ENCODE data around the gene CRTC1.

CRTC1 gene

DNA sequence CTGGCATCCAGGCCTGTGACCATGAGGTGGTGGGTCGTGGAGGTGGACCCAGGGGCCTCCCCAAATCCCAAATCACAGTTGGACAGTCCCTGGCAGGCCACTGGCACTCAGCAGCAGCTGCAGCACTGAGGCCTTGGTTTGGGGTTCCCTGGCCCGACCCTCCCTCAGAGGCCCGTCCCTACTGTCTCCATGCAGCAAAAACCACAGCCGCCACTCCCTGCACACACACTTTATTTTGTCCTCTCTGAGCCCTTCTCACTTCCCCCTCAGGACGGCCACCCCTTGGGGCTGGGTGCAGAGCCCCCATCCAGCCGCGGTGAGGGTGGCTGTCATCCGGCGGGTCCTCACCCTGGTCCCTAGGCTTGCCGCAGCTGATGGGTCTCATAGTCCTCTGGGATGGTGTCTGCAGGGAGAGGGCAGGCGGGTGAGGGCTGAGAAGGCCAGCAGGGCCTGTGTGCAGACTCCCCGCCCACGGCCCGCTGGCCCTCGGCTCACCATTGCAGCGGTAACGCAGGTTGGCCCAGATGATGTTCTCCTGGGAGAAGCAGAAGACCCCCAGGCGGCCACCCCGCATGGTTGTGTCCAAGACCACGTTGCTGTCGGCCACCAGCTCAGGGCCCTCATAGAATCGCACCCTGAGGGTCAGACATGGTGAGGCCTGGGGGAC lies 99.2 kb downstream of the CRTC1 start:
- Histone ChIP-seq H3K9me2 (replicated peaks; ENCODE audit: insufficient read depth, low read length) (no peaks in the 10 kb centered on the region), H3K27ac (ENCODE audit: low read depth, low read length) (no peak overlapping the region), H3K4me2 (ENCODE audit: low read depth, low read length, poor library complexity, severe bottlenecking) (no peak overlapping the region), H3K27me3 (ENCODE audit: low read length) (no peaks in the 10 kb centered on the region), H4K20me1 (ENCODE audit: low read depth, low read length) (no peaks in the 10 kb centered on the region), H3K9me3 (ENCODE audit: insufficient read depth, low read length) (no peaks in the 10 kb centered on the region), H3K36me3 (ENCODE audit: low read length) (no peaks in the 10 kb centered on the region), H2AFZ (ENCODE audit: low read depth, low read length, severe bottlenecking) (no peak overlapping the region), H3K4me3 (ENCODE audit: insufficient read depth, low read length, poor library complexity, severe bottlenecking) (no peak overlapping the region), H3K79me2 (ENCODE audit: insufficient read depth, low read length) (no peaks in the 10 kb centered on the region), H3K9ac (ENCODE audit: low read length) (no peak overlapping the region), H3F3A (ENCODE audit: insufficient read depth) (no peaks in the 10 kb centered on the region)
- TF ChIP-seq EZH2phosphoT487 (conservative IDR thresholded peaks at IDR 0.05; ENCODE audit: low read length) = no peak
- TF ChIP-seq, protein P1, sequence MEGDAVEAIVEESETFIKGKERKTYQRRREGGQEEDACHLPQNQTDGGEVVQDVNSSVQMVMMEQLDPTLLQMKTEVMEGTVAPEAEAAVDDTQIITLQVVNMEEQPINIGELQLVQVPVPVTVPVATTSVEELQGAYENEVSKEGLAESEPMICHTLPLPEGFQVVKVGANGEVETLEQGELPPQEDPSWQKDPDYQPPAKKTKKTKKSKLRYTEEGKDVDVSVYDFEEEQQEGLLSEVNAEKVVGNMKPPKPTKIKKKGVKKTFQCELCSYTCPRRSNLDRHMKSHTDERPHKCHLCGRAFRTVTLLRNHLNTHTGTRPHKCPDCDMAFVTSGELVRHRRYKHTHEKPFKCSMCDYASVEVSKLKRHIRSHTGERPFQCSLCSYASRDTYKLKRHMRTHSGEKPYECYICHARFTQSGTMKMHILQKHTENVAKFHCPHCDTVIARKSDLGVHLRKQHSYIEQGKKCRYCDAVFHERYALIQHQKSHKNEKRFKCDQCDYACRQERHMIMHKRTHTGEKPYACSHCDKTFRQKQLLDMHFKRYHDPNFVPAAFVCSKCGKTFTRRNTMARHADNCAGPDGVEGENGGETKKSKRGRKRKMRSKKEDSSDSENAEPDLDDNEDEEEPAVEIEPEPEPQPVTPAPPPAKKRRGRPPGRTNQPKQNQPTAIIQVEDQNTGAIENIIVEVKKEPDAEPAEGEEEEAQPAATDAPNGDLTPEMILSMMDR (IDR thresholded peaks at IDR 0.05; ENCODE audit: insufficient read depth, low read length, poor library complexity, severe bottlenecking) = no peak

DNA sequence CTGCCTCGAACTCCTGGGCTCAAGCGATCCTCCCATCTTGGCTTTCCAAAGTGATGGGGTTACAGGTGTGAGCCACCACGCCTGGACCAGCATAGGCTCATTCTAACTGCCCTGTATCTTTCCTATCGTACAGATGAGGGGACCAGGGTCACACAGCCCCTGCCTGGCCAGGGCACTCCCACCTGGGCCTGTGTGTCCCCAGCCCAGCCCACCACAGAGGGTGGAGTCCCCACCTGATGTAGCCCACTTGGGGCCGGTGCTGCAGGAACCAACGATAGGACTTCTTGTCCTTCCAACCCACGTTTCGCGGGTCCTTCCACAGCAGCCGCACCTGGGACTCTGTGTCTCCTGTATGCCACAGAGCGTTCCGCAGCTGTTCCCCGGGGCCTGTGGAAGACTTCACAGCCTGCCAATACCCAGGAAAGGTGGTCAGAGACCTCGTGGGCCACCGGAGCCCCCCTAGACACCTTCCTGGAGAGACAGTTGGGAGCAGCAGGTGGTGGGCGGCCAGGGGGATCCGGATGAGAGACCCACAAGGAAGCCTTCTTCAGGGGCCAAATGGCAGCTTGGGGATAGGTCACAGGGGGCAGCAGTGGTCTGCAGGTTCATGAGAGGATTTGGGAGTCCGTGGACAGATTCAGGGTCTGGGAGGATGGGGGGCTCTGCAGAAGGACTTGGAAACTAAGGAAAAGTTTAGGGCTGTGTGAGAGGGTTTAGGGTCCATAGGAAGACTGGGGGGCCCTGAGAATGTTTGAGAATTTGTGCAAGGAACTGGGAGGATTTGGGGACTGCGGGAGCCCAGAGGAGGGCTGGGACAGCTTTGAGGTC lies 100.7 kb downstream of the CRTC1 start:
- Histone ChIP-seq H3K27ac (ENCODE audit: low read depth, low read length) (no peak overlapping the region), H3K4me3 (ENCODE audit: insufficient read depth, low read length, poor library complexity, severe bottlenecking) (no peak overlapping the region), H3F3A (ENCODE audit: insufficient read depth) (no peaks in the 10 kb centered on the region), H2AFZ (ENCODE audit: low read depth, low read length, severe bottlenecking) (no peak overlapping the region), H3K79me2 (ENCODE audit: insufficient read depth, low read length) (no peaks in the 10 kb centered on the region), H3K4me2 (ENCODE audit: low read depth, low read length, poor library complexity, severe bottlenecking) (no peak overlapping the region), H3K9me2 (replicated peaks; ENCODE audit: insufficient read depth, low read length) (no peaks in the 10 kb centered on the region), H3K9ac (ENCODE audit: low read length) (no peak overlapping the region), H3K36me3 (ENCODE audit: low read length) (no peaks in the 10 kb centered on the region), H3K9me3 (ENCODE audit: insufficient read depth, low read length) (no peaks in the 10 kb centered on the region), H4K20me1 (ENCODE audit: low read depth, low read length) (no peaks in the 10 kb centered on the region), H3K27me3 (ENCODE audit: low read length) (no peaks in the 10 kb centered on the region)
- TF ChIP-seq, protein P1 (IDR thresholded peaks at IDR 0.05; ENCODE audit: insufficient read depth, low read length, poor library complexity, severe bottlenecking) = no peak
- TF ChIP-seq EZH2phosphoT487 (conservative IDR thresholded peaks at IDR 0.05; ENCODE audit: low read length) = no peak

DNA sequence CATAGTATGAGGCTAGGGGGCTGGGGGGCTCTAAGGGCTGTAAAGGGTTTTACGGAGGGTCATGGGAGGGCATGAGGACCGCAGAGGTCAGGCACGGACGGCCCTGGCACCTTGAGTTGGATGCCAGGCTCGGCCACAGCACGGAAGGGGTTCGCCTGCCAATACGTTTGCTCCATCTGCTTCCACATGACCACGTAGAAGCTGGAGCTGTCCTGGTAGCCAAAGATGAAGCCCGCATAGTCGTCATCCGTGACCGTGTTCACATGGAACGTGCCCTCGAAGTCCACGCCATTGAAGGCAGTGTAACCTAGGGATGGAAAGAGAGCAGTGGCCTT lies 101.3 kb downstream of the CRTC1 start:
- no peak for TF ChIP-seq EZH2phosphoT487 (conservative IDR thresholded peaks at IDR 0.05; ENCODE audit: low read length)
- TF ChIP-seq, protein P1 (IDR thresholded peaks at IDR 0.05; ENCODE audit: insufficient read depth, low read length, poor library complexity, severe bottlenecking) = no peak
- H3F3A ChIP-seq (ENCODE audit: insufficient read depth) = no peaks in the 10 kb centered on the region
- H3K79me2 ChIP-seq (ENCODE audit: insufficient read depth, low read length) = no peaks in the 10 kb centered on the region
- no peaks in the 10 kb centered on the region for H4K20me1 ChIP-seq (ENCODE audit: low read depth, low read length)
- H3K9me2 ChIP-seq (replicated peaks; ENCODE audit: insufficient read depth, low read length) = no peaks in the 10 kb centered on the region
- H3K27ac ChIP-seq (ENCODE audit: low read depth, low read length) = no peak overlapping the region
- H3K4me3 ChIP-seq (ENCODE audit: insufficient read depth, low read length, poor library complexity, severe bottlenecking) = no peak overlapping the region
- H3K27me3 ChIP-seq (ENCODE audit: low read length) = no peaks in the 10 kb centered on the region
- H3K36me3 ChIP-seq (ENCODE audit: low read length) = no peaks in the 10 kb centered on the region
- H3K4me2 ChIP-seq (ENCODE audit: low read depth, low read length, poor library complexity, severe bottlenecking) = no peak overlapping the region
- no peaks in the 10 kb centered on the region for H3K9me3 ChIP-seq (ENCODE audit: insufficient read depth, low read length)
- no peak overlapping the region for H2AFZ ChIP-seq (ENCODE audit: low read depth, low read length, severe bottlenecking)
- no peak overlapping the region for H3K9ac ChIP-seq (ENCODE audit: low read length)

All from SU-DHL-6 (cell line).